ENCODE results near the gene HDGF. TPM values are rescaled to one million over a fixed set of nuclear protein-coding genes. Genes with fewer than 3 reads are reported as not detected.

Gene HDGF
- total and polyA plus RNA-seq, 9 of the 15 experiments (the other 6 are each of a cell fraction or from before 2014, with no cell fraction given): 38.8 to 601 (median 400) TPM

GRCh38 chr1:156760092-156760795 is 8.8 kb upstream of the HDGF start (continued):
- TF ChIP-seq, protein P1, sequence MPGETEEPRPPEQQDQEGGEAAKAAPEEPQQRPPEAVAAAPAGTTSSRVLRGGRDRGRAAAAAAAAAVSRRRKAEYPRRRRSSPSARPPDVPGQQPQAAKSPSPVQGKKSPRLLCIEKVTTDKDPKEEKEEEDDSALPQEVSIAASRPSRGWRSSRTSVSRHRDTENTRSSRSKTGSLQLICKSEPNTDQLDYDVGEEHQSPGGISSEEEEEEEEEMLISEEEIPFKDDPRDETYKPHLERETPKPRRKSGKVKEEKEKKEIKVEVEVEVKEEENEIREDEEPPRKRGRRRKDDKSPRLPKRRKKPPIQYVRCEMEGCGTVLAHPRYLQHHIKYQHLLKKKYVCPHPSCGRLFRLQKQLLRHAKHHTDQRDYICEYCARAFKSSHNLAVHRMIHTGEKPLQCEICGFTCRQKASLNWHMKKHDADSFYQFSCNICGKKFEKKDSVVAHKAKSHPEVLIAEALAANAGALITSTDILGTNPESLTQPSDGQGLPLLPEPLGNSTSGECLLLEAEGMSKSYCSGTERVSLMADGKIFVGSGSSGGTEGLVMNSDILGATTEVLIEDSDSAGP (CRISPR knock-in tag; IDR thresholded peaks at IDR 0.05): no peak
- TF ChIP-seq, protein P2, sequence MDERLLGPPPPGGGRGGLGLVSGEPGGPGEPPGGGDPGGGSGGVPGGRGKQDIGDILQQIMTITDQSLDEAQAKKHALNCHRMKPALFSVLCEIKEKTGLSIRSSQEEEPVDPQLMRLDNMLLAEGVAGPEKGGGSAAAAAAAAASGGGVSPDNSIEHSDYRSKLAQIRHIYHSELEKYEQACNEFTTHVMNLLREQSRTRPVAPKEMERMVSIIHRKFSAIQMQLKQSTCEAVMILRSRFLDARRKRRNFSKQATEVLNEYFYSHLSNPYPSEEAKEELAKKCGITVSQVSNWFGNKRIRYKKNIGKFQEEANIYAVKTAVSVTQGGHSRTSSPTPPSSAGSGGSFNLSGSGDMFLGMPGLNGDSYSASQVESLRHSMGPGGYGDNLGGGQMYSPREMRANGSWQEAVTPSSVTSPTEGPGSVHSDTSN (CRISPR knock-in tag; IDR thresholded peaks at IDR 0.05; ENCODE audit: low read depth): no peak
- TF ChIP-seq, protein P2 (tag; conservative IDR thresholded peaks at IDR 0.05; ENCODE audit: low read depth): peak; percentile 79
- TF ChIP-seq SAP30 (IDR thresholded peaks at IDR 0.05; ENCODE audit: borderline replicate concordance, insufficient read depth, low read depth, low read length, poor library complexity, severe bottlenecking) (no peak), SMARCB1 (IDR thresholded peaks at IDR 0.05; ENCODE audit: insufficient read length, low read depth) (no peak), POLR2B (IDR thresholded peaks at IDR 0.05; ENCODE audit: low read depth, partially characterized antibody) (no peak), KDM2B (CRISPR knock-in tag; IDR thresholded peaks at IDR 0.05) (no peak), ZNF384 (IDR thresholded peaks at IDR 0.05; ENCODE audit: low read depth, low read length) (no peak), RFX7 (CRISPR knock-in tag; IDR thresholded peaks at IDR 0.05) (no peak), CBFA2T2 (conservative IDR thresholded peaks at IDR 0.05) (no peak), MNT (conservative IDR thresholded peaks at IDR 0.05) (no peak)
- TF ChIP-seq, protein P3, sequence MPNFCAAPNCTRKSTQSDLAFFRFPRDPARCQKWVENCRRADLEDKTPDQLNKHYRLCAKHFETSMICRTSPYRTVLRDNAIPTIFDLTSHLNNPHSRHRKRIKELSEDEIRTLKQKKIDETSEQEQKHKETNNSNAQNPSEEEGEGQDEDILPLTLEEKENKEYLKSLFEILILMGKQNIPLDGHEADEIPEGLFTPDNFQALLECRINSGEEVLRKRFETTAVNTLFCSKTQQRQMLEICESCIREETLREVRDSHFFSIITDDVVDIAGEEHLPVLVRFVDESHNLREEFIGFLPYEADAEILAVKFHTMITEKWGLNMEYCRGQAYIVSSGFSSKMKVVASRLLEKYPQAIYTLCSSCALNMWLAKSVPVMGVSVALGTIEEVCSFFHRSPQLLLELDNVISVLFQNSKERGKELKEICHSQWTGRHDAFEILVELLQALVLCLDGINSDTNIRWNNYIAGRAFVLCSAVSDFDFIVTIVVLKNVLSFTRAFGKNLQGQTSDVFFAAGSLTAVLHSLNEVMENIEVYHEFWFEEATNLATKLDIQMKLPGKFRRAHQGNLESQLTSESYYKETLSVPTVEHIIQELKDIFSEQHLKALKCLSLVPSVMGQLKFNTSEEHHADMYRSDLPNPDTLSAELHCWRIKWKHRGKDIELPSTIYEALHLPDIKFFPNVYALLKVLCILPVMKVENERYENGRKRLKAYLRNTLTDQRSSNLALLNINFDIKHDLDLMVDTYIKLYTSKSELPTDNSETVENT (CRISPR knock-in tag; IDR thresholded peaks at IDR 0.05): no peak
- TF ChIP-seq, protein P4, sequence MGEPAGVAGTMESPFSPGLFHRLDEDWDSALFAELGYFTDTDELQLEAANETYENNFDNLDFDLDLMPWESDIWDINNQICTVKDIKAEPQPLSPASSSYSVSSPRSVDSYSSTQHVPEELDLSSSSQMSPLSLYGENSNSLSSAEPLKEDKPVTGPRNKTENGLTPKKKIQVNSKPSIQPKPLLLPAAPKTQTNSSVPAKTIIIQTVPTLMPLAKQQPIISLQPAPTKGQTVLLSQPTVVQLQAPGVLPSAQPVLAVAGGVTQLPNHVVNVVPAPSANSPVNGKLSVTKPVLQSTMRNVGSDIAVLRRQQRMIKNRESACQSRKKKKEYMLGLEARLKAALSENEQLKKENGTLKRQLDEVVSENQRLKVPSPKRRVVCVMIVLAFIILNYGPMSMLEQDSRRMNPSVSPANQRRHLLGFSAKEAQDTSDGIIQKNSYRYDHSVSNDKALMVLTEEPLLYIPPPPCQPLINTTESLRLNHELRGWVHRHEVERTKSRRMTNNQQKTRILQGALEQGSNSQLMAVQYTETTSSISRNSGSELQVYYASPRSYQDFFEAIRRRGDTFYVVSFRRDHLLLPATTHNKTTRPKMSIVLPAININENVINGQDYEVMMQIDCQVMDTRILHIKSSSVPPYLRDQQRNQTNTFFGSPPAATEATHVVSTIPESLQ (CRISPR knock-in tag; IDR thresholded peaks at IDR 0.05): no peak
- TF ChIP-seq, protein P5, sequence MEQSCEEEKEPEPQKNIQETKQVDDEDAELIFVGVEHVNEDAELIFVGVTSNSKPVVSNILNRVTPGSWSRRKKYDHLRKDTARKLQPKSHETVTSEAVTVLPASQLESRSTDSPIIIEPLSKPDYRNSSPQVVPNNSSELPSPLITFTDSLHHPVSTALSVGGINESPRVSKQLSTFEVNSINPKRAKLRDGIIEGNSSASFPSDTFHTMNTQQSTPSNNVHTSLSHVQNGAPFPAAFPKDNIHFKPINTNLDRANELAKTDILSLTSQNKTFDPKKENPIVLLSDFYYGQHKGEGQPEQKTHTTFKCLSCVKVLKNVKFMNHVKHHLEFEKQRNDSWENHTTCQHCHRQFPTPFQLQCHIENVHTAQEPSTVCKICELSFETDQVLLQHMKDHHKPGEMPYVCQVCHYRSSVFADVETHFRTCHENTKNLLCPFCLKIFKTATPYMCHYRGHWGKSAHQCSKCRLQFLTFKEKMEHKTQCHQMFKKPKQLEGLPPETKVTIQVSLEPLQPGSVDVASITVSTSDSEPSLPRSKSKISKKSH (CRISPR knock-in tag; IDR thresholded peaks at IDR 0.05): no peak

All from K562 (cell line).